Smooth muscle cell (in vitro differentiated cells): ENCODE results near the gene RAB12. TPM values are rescaled to one million over a fixed set of nuclear protein-coding genes. Genes with fewer than 3 reads are reported as not detected.

Source experiments
- DNase-seq: peaks from one replicate; lab custom pipeline; 2025; ENCODE audit not compliant: unreplicated experiment; lab: John Stamatoyannopoulos, UW
- H2AFZ ChIP-seq: fragments of 200-600 bp; sonication (generic); 2 replicates; pipeline ENCODE4 v1.6.0; 2016; ENCODE audit warnings: antibody characterized with exemption, low read depth, mild to moderate bottlenecking
- H3F3A ChIP-seq: fragments of 200-600 bp; sonication (generic); 2 replicates; pipeline ENCODE4 v1.6.0; 2017; ENCODE audit warnings: antibody characterized with exemption, low read depth
- H3K27ac ChIP-seq: fragments of 200-600 bp; sonication (generic); 2 replicates; pipeline ENCODE4 v1.5.1; 2016; ENCODE audit warnings: low read depth, mild to moderate bottlenecking
- H3K27me3 ChIP-seq: fragments of 200-600 bp; sonication (generic); 2 replicates; pipeline ENCODE4 v1.6.1; 2016; ENCODE audit warnings: low read depth, mild to moderate bottlenecking
- H3K36me3 ChIP-seq: fragments of 200-600 bp; sonication (generic); 2 replicates; pipeline ENCODE4 v1.5.1; 2016; ENCODE audit warnings: low read depth
- H3K4me1 ChIP-seq: fragments of 200-600 bp; sonication (generic); 2 replicates; pipeline ENCODE4 v1.5.1; 2016; ENCODE audit warnings: low read depth
- H3K4me2 ChIP-seq: fragments of 200-600 bp; sonication (generic); 2 replicates; pipeline ENCODE4 v1.6.0; 2016; ENCODE audit warnings: mild to moderate bottlenecking
- H3K4me3 ChIP-seq: fragments of 200-600 bp; sonication (generic); 2 replicates; pipeline ENCODE4 v1.5.1; 2016; ENCODE audit warnings: mild to moderate bottlenecking
- H3K79me2 ChIP-seq: fragments of 200-600 bp; sonication (generic); 2 replicates; pipeline ENCODE4 v1.6.0; 2016; ENCODE audit warnings: low read depth, mild to moderate bottlenecking
- H3K9ac ChIP-seq: fragments of 200-600 bp; sonication (generic); 2 replicates; pipeline ENCODE4 v1.6.0; 2016; ENCODE audit warnings: low read depth
- H3K9me3 ChIP-seq: fragments of 200-600 bp; sonication (generic); replicated peaks from 2 replicates; pipeline ENCODE4 v1.5.1; 2016; ENCODE audit warnings: low read depth
- H4K20me1 ChIP-seq: fragments of 200-600 bp; sonication (generic); 2 replicates; pipeline ENCODE4 v1.6.0; 2016; ENCODE audit warnings: low read depth
- WGBS: methylation state at CpG from one replicate; pipeline ENCODE4 v1.1.7; 2016; ENCODE audit warnings: low lambda C conversion rate; 5-methylcytosine and 5-hydroxymethylcytosine counted together
- polyA plus RNA-seq: library from polyadenylated mRNA; unstranded; fragments of >200 nt; fragmentation: Nextera tagmentation; extraction: Ambion mirVana; gene quantifications from 2 replicates; pipeline ENCODE4 v1.2.1, GENCODE V29; 2016
- total RNA-seq: library from RNA; depleted of rRNA; stranded (reverse); fragments of >200 nt; gene quantifications from 2 replicates; pipeline ENCODE4 v1.2.3, GENCODE V29; 2014
- TF ChIP-seq, protein P1 (sequence below): fragments of 200-600 bp; sonication (generic); IDR thresholded peaks from 2 replicates; pipeline ENCODE4 v1.5.1; 2017; ENCODE audit warnings: borderline replicate concordance, mild to moderate bottlenecking, antibody characterized with exemption; ENCODE audit not compliant: insufficient read depth, poor library complexity, severe bottlenecking

The RAB12 gene
- total and polyA plus RNA-seq, 2 experiments from 2014 or later = 5.0 to 53.8 TPM

DNA sequence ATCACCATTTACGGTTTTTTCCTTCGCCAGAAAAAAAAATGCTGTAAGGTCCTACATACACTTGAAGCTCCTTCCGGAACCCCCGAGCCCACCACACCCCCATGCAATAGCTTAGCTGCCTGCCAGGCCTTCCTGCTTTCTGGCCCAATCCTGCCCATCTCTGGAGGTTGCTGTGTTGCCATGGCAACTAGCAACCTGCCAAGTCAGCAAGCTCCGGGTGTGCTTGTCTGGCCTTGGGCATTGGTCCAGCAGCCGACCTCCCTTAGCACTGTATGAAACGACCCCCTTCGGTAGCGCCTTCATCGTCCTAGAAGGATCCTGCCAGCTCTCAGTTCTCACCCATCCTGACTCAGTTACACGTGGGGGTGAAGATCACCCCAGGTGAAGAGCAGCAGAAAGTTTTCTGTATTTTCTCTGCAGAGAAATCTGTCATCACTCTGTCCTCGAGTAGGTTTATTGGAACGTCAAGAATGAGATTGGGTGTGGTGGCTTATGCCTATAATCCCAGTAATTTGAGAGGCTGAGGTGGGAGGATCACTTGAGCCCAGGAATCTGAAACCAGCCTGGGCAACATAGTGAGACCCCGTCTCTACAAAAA, 48.7 kb downstream of the RAB12 start:
- H3K27ac ChIP-seq = no peak overlapping the region
- no peak overlapping the region for H3K4me3 ChIP-seq
- TF ChIP-seq, protein P1, sequence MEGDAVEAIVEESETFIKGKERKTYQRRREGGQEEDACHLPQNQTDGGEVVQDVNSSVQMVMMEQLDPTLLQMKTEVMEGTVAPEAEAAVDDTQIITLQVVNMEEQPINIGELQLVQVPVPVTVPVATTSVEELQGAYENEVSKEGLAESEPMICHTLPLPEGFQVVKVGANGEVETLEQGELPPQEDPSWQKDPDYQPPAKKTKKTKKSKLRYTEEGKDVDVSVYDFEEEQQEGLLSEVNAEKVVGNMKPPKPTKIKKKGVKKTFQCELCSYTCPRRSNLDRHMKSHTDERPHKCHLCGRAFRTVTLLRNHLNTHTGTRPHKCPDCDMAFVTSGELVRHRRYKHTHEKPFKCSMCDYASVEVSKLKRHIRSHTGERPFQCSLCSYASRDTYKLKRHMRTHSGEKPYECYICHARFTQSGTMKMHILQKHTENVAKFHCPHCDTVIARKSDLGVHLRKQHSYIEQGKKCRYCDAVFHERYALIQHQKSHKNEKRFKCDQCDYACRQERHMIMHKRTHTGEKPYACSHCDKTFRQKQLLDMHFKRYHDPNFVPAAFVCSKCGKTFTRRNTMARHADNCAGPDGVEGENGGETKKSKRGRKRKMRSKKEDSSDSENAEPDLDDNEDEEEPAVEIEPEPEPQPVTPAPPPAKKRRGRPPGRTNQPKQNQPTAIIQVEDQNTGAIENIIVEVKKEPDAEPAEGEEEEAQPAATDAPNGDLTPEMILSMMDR = no peak
- no peaks in the 10 kb centered on the region for H3K9me3 ChIP-seq
- H3K36me3 ChIP-seq = no peaks in the 10 kb centered on the region
- DNase-seq = no peak
- H3K4me2 ChIP-seq = no peak overlapping the region
- peaks cover 16% of the 10 kb centered on the region for H3K4me1 ChIP-seq
- no peak overlapping the region for H3K9ac ChIP-seq
- no peaks in the 10 kb centered on the region for H3K79me2 ChIP-seq
- peaks cover 9% of the 10 kb centered on the region for H3K27me3 ChIP-seq
- WGBS = 72% methylated on average over 14 of the region's 14 CpGs
- H4K20me1 ChIP-seq = no peaks in the 10 kb centered on the region
- no peaks in the 10 kb centered on the region for H3F3A ChIP-seq
- H2AFZ ChIP-seq = no peak overlapping the region

DNA sequence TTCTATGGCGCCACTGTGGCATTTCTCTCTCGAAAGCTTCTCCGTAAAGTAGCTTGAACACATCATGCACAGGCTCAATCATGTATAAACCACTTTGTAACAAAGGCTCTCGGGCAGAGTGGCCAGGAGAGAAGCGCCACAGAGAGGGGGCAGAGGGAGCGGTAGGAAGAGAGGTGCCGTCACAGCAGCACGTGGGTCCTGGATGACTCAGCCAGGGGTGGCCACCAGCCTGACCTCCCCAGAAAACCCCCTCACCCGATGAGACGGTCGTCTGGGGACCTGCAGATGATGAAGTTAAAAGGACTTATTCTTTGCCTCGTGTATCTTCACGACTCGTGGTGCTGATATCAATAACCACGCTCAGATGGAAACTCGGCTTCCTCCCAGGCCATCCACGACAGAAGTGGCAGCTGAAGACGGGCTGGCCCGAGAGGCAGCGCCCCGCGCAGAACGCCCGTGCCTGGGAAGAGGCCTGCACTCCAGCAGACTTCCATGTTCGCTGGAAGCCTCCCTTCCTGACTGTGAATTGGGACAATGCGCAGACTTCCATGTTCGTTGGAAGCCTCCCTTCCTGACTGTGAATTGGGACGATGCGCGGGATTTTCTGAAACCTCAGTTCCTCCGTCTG, 49.7 kb downstream of the RAB12 start:
- Histone ChIP-seq H4K20me1 (no peaks in the 10 kb centered on the region), H3K27ac (no peak overlapping the region), H3K4me2 (no peak overlapping the region), H3K36me3 (no peaks in the 10 kb centered on the region), H3F3A (no peaks in the 10 kb centered on the region), H3K79me2 (no peaks in the 10 kb centered on the region), H2AFZ (no peak overlapping the region), H3K9ac (no peak overlapping the region), H3K4me1 (peaks cover 16% of the 10 kb centered on the region), H3K4me3 (no peak overlapping the region), H3K9me3 (no peaks in the 10 kb centered on the region), H3K27me3 (peaks cover 9% of the 10 kb centered on the region)
- no peak for DNase-seq
- TF ChIP-seq, protein P1 = no peak
- WGBS = 97% methylated on average over 31 of the region's 31 CpGs

DNA sequence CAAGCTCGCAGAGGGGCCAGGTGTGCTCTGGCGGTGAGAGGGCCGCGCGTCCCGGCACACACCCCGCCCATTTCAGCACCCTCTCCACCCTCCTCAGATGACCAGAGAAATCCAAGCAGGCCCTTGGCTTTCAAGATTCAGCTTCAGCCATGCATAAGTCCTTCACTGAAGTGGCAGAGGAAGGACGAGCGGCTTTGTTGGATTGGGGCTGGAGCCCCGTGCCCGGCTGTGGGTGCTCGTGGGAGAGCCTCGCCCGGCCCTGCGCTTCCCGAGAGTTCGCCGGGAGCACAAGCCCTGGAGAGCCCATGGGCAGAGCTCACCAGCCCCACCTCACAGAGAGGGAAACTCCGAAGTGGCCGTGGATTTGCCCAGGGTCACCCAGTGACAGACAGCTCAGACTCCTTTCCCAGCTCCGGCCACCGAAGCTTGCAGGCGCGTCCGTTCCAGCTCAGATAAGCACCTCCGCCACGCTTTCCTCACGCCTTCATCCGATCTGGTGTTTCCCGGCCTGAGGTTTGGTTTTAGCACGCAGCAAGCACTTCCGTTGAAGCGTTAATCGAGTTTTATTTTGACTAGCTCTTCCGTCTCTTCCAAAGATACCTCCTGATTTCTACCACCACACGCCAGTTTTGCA, 50.5 kb downstream of the RAB12 start:
- TF ChIP-seq, protein P1 = no peak
- Histone ChIP-seq H3K27me3 (peaks cover 9% of the 10 kb centered on the region), H3K4me3 (no peak overlapping the region), H3F3A (no peaks in the 10 kb centered on the region), H3K4me2 (no peak overlapping the region), H3K4me1 (peaks cover 16% of the 10 kb centered on the region), H4K20me1 (no peaks in the 10 kb centered on the region), H3K79me2 (no peaks in the 10 kb centered on the region), H3K27ac (no peak overlapping the region), H3K36me3 (no peaks in the 10 kb centered on the region), H2AFZ (no peak overlapping the region), H3K9ac (no peak overlapping the region), H3K9me3 (no peaks in the 10 kb centered on the region)
- no peak for DNase-seq
- 90% methylated on average over 36 of the region's 36 CpGs for WGBS
